Fibroblast of skin of right quadriceps (primary cell): ENCODE results near the gene CRCP.
"Not testable (repeated sequence)": the region's sequence is repeated elsewhere in the genome, so short reads cannot be mapped to it uniquely, and the experiment has no call there.

ENCODE experiments used
- DNase-seq: peaks from one replicate; pipeline ENCODE4 v3.0.0-alpha.2; 2013

Gene CRCP

GRCh38 chr7:66162622-66163021 lies 48.0 kb downstream of the CRCP start:
- no peak for DNase-seq

GRCh38 chr7:66163186-66163610 lies 48.6 kb downstream of the CRCP start:
- DNase-seq, result no peak

DNA sequence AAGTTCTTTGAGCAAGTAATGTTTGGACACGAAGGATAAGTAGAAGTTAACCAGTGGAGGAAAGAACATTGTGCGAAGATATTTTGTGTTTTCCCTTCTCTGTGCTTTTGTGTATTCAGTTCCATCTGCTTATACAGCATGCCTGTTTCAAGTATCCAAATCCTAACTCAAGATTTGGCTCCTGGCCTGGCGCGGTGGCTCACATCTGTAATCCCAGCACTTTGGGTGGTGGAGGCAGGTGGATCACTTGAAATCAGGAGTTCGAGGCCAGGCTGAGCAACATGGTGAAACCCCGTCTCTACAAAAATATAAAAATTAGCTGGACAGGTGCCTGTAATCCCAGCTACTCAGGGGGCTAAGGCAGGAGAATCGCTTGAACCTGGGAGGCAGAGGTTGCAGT lies 49.7 kb downstream of the CRCP start:
- DNase-seq, result no peak

DNA sequence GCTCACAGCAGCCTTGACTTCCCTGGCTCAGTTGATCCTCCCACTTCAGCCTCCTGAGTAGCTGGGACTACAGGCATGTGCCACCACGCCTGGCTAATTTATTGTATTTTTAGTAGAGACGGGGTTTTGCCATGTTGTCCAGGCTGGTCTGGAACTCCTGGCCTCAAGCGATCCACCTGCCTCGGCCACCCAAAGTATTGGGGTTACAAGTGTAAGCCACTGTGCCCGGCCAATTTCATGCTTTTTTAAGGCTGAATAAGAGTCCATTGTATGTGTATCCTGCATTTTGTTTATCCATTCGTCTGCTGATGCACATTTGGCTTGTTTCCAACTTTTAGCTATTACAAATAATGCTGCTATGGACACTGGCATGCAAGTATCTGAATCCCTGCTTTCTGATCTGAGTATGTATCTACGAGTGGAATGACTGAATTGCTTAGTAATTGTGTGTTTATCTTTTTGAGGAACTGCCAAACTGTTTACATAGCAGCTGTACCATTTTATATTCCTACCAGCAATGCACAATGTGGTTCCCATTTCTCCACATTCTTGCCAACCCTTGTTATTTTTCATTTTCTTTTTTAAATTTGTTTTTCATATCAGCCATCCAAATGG lies 53.2 kb downstream of the CRCP start:
- peak; percentile 74 for DNase-seq

GRCh38 chr7:66169616-66170015 lies 55.0 kb downstream of the CRCP start:
- no peak for DNase-seq

DNA sequence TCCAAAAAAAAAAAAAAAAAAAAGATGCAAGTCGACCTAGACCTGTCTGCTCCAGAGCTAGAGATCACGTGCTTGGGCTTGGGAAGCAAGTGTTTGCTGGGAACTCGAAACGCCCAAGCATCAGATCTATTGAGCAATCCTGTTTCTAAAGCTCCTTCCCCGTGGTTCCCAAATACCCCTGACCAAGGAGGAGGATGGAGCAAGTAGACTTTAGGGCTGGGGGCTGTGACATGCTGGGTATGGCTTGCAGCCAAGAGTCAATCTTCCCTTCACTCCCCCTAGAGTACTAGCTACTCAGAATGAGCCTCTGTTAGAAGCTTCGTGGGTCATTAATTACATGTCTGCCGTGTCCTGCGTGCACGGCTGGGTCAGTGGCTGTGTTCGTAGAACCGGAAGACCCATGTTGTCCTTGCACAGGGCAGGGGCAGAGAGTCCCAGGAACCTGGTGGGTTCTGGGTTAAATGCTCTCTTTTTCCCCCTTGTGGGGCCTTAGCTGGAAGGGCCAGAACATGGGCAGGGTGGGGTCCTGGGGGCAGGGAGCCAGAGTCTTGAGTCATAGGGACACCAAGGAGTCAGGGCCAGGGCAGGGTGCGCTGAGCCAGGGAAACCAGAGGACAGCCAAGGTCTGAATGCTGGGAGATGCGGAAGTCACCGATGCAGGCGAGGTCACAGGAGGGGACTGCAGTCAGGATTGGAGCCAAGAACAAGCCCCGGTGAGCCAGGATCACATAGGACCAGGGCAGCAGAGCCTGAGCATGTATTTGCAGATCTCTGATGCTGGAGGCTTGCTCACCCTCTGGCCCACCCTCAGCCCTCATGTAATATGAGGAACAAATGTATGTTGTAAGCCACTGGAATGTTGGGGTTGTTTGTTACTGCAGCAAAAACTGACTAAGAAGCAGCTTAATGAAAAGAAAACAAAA lies 55.9 kb downstream of the CRCP start:
- DNase-seq, result no peak

DNA sequence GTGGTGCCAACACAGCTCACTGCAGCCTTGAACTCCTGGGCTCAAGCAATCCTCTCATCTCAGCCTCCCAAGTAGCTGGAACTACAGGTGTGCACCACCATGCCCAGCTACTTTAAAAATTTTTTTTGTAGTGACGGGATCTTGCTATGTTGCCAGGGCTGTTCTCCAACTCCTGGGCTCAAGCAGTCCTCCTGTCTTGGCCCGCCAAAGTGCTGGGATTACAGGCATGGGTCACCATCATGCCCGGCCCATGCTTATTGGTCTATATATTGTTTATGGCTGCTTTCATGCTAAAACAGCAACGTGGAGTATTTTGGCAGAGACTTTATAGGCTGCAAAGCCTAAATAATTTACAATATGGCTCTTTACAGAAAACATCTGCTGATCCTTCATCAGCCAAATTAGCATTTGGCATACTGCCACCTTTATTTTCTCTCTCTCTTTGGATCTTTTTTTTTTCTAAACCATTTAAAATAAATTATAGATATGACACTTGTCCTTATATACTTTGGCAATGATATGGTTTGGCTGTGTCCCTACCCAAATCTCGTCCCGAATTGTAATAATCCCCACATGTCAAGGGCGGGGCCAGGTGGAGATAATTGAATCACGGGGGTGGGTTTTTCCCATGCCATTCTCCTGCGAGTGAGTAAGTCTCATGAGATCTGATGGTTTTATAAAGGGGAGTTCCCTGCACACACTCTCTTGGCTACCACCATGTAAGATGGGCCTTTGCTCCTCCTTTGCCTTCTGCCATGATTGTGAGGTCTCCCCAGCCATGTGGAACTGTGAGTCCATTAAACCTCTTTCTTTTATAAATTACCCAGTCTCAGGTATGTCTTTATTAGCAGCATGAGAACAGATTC lies 58.1 kb downstream of the CRCP start:
- not testable (repeated sequence) for DNase-seq

GRCh38 chr7:66173856-66174255 lies 59.2 kb downstream of the CRCP start:
- peak; percentile 32 for DNase-seq

DNA sequence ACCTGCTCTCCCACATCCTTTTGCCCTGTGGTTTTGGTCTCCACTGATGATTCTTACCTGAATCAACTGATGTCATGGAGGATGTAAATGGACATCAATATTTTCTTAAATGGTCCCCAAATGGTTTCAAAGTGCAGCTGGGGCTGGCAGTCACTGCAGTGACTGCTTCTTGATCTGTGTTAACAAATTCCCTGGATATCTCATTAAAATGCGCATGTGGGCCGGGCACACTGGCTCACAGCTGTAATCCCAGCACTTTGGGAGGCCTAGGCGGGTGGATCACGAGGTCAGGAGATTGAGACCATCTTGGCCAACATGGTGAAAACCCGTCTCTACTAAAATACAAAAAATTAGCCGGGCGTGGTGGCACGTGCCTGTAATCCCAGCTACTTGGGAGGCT lies 60.4 kb downstream of the CRCP start:
- not testable (repeated sequence) for DNase-seq

DNA sequence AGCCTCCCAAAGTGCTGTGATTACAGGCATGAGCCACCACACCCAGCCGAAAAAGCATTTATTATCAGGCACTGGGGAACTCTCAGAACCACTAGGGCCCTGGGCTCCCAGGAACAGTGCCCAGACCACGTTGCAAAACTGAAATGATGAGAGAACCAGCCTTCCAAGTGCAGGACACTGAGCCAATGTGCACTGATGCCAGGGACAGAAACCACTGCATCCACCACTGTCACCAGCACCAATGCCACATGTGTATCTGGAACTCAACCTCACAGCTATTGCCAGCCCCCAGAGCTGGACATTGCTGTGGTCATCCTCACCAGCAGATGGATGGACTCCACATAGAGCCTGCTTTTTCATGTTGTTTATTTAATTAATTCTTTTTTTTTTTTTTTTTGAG lies 62.3 kb downstream of the CRCP start:
- no peak for DNase-seq

DNA sequence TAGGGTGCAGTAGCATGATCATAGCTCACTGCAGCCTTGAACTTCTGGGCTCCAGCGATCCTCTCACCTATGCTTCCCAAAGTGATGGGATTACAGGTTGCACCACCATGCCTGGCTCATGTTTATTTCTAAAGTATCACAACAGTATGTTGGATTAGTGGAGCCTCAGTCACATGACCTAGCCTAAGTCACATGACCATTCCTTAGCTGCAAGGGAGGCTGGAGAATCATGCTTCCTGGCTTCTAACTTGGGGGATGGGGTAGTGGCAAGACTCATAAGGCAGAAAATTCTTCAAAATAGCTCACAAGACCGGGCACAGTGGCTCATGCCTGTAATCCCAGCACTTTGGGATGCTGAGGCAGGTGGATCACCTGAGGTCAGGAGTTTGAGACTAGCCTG lies 63.6 kb downstream of the CRCP start:
- no peak for DNase-seq

- no peak for DNase-seq
These were observed 66.7 kb downstream of the CRCP start for GRCh38 chr7:66181329-66181728.

GRCh38 chr7:66181845-66182244 lies 67.2 kb downstream of the CRCP start:
- no peak for DNase-seq

DNA sequence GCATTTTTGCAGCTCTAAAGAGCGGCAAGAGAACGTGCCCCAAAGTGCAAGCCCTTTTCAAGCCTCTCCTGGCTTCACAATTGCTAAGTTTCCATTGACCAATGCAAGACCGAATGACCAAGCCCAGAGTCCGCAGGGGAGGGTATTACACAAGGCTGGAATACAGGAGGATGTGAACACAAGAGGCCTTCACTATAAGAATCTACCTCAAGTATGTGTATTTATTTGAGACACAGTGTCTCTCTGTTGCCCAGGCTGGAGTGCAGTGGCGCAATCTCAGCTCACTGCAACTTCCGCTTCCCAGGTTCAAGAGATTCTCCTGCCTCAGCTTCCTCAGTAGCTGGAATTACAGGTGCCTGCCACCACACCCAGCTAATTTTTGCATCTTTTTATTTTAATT lies 68.3 kb downstream of the CRCP start:
- no peak for DNase-seq

- DNase-seq, result peak; percentile 77
These were observed 69.1 kb downstream of the CRCP start for GRCh38 chr7:66183700-66184099.

GRCh38 chr7:66185680-66186187 lies 71.1 kb downstream of the CRCP start:
- DNase-seq, result no peak

GRCh38 chr7:66186991-66187390 lies 72.3 kb downstream of the CRCP start:
- DNase-seq, result no peak

DNA sequence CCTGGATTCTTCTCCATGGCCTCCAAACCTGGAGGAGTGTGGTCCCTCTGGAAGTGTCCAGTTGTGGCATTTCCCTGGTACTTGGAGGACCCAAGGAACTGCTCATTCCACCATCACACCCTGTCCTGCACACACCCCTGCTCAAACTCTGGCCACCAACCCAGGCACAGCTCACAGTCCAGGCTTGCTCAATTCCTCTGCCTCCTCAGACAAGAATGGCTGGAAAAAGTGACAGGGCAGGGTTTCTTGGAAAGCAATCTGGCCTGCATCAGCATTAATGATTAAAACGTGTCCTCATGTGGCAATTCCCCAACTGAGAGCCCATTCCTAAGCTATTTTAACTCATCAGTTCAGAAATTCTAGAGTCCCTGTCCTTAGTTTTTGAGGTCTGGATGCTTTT lies 73.3 kb downstream of the CRCP start:
- peak; percentile 65 for DNase-seq

- DNase-seq, result no peak
These were observed 74.0 kb downstream of the CRCP start for GRCh38 chr7:66188645-66189044.

DNA sequence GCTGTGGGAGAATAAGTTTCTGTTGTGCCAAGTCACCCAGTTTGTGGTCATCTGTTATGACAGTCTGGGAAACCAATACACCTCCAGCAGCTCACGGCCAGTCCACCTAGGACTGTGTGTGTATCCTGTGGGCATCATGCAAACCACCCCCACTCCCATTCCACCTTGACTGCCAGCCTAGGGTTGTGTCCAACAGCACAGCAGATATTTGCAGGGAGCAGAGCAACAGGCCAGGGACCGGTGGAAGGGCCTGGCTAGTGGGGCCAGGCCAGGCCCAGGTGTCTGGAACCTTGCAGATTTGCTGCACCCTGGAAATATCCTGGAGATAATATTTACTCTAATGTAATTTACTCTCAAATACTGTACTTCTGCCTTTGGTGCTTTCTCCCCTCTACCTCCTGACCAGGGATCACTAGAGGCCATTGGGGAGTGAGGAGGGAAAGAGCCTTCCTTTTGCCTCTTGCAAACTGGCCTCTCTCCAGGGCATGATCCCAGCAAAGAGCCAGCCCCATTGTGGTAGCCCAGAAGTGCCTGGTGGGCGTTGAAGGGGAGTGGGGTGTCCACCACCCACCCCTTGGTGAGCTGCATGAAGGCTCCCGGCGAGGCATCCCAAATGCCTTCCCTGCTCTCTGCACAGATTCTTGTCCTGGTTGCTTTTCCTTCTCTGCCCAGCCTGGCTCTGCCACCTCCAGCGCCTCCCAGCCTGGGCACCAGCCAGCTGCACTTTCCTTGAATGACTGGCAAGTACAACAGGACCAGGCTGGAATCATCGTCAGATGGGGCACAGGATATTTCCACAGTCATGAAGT lies 75.3 kb downstream of the CRCP start:
- DNase-seq, result no peak

- no peak for DNase-seq
These were observed 75.8 kb downstream of the CRCP start for GRCh38 chr7:66190504-66190857.

- no peak for DNase-seq
These were observed 78.6 kb downstream of the CRCP start for GRCh38 chr7:66193146-66193725.
